Activated CD8-positive, alpha-beta memory T cell treated with anti-CD3 and anti-CD28 coated beads, Interleukin-2, amount 10 ng/mL, durations not matched to agents 7 days and 5 days (primary cell): Measurements from ENCODE around the gene ICAM1. TPM values are rescaled to one million over a fixed set of nuclear protein-coding genes. Genes with fewer than 3 reads are reported as not detected.

ENCODE experiments used
- ATAC-seq: fragments of 150-1000 bp; cut with Tn5 transposase; one replicate; pipeline ENCODE4 v1.10.0; 2021; ENCODE audit warnings: moderate library complexity
- CTCF ChIA-PET: fragments of 350-600 bp; sonication (Branson Sonifier 250); formaldehyde crosslinking; loops from one replicate; lab custom pipeline; 2021; ENCODE audit warnings: antibody characterized with exemption; lab: Charles Lee
- DNase-seq: peaks from one replicate; pipeline ENCODE4 v3.0.0-alpha.2; 2020
- H3K27ac Mint-ChIP-seq: one replicate; pipeline ENCODE4 v1.8.0; 2021; ENCODE audit warnings: mild to moderate bottlenecking, mixed read lengths
- H3K27me3 Mint-ChIP-seq: one replicate; pipeline ENCODE4 v1.8.0; 2021; ENCODE audit warnings: mixed read lengths
- H3K36me3 Mint-ChIP-seq: one replicate; pipeline ENCODE4 v1.8.0; 2021; ENCODE audit warnings: mild to moderate bottlenecking, mixed read lengths
- H3K4me1 Mint-ChIP-seq: one replicate; pipeline ENCODE4 v1.8.0; 2021; ENCODE audit warnings: mixed read lengths
- H3K4me3 Mint-ChIP-seq: one replicate; pipeline ENCODE4 v1.8.0; 2021; ENCODE audit warnings: mild to moderate bottlenecking, moderate library complexity, mixed read lengths
- H3K9me3 Mint-ChIP-seq: one replicate; pipeline ENCODE4 v1.8.0; 2022; ENCODE audit warnings: low read depth, mixed read lengths
- total RNA-seq, 2 experiments: library from RNA; stranded (reverse); gene quantifications; one replicate each; pipeline ENCODE4 v1.2.3, GENCODE V29; 2021

The ICAM1 gene
- total RNA-seq, 2 experiments from 2014 or later = 17.7 to 31.5 TPM

GRCh38 chr19:10316229-10317044, 45.5 kb downstream of the ICAM1 start:
- Mint-ChIP-seq H3K27me3 (no peaks in the 10 kb centered on the region), H3K36me3 (peaks cover 19% of the 10 kb centered on the region), H3K27ac (peak overlapping the region; percentile 58)

GRCh38 chr19:10317045-10317856, 46.3 kb downstream of the ICAM1 start:
- ATAC-seq = no peak
- H3K4me3 Mint-ChIP-seq = no peak overlapping the region
- peaks cover 15% of the 10 kb centered on the region for H3K4me1 Mint-ChIP-seq
- H3K36me3 Mint-ChIP-seq = peaks cover 25% of the 10 kb centered on the region
- CTCF ChIA-PET = interaction anchor here (0.8 kb wide), 1 partner anchor 71 kb away, joined by 3 read pairs; no protein-coding TSS in a partner anchor
- no peaks in the 10 kb centered on the region for H3K9me3 Mint-ChIP-seq
- no peak for DNase-seq
- no peaks in the 10 kb centered on the region for H3K27me3 Mint-ChIP-seq
- no peak overlapping the region for H3K27ac Mint-ChIP-seq

More at GRCh38 chr19:10316229-10317044, 45.5 kb downstream of the ICAM1 start:
- CTCF ChIA-PET = interaction anchor here (0.8 kb wide), 1 partner anchor 72 kb away, joined by 3 read pairs; no protein-coding TSS in a partner anchor
- no peak for DNase-seq
- Mint-ChIP-seq H3K4me3 (peak overlapping the region; percentile 74), H3K9me3 (no peaks in the 10 kb centered on the region), H3K4me1 (peaks cover 15% of the 10 kb centered on the region)
- no peak for ATAC-seq

DNA sequence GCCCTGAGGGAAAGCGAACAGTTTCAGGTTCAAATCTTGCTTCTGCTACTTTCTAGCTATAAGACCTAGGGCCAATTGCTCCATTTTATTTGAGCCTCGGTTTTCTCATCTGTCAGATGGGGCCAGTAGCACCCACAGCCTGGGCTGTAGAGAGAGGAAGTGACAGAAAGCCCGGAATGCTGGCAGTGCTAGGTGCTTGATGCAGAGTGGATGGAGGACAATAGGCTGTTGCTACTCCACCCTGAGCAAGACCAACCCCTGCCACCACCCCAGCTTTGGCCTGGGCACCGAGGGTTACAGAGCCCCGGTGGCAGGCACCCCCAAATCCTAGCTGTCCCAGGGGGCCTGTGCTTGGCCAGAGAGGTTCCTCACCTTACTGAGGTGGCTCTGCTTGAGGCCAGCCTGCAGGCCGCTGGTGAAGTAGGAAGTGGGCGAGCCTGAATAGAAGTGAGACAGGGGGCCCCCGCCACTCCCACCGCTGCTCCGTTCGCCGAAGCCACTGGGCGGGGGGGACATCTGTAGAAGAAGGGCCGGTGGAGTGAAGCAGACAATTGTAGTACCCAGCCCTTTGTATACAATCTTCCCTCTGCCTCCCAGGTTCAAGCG, 47.0 kb downstream of the ICAM1 start:
- CTCF ChIA-PET = interaction anchor here (1.6 kb wide), 2 partner anchors 47 to 71 kb away, joined by 3 to 4 read pairs; partner anchors contain the start of gene ICAM1
- ATAC-seq (no peak), DNase-seq (no peak)
- Mint-ChIP-seq H3K4me3 (no peak overlapping the region), H3K9me3 (no peaks in the 10 kb centered on the region), H3K36me3 (peaks cover 25% of the 10 kb centered on the region), H3K27ac (no peak overlapping the region), H3K4me1 (peaks cover 15% of the 10 kb centered on the region), H3K27me3 (no peaks in the 10 kb centered on the region)

DNA sequence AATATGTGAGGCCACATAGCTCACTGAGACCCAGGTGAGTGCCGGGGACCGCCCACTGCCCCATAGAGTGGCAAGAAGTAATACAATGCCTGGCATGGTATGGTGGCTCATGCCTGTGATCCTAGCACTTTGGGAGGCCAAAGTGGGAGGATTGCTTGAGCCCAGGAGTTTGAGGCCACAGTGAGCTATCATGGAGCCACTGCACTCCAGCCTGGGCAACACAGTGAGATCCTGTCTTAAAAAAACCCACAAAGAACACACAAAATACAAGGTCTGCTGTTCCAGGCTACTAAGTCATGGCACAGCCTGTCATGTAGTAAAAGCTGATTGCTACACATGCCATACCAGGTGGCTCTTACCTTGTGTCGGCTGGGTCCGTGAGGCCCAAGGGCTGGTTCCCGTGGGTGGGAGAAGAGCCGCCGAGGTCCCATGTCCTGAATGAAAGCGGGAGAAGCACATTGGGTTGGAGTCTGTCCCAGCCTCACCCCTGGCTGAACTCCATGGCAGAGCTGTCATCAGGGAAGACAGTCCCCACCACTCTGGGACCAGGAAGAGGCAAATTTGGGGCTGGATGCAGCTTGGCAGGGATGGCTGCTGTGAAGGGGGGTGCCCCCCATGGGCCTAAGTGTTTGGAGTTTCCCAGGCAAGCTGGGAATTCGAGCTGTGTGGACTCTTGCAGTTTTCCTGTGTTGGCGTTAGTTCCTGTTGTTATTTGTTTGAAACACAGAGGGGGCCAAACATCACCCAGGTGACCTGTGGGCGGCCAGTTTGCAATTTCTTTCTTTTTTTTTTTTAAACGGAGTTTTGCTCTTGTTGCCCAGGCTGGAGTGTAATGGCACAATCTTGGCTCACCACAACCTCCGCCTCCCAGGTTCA, 48.1 kb downstream of the ICAM1 start:
- peaks cover 15% of the 10 kb centered on the region for H3K4me1 Mint-ChIP-seq
- CTCF ChIA-PET = interaction anchor here (0.9 to 1.6 kb wide), 4 partner anchors 21 to 72 kb away, joined by 3 to 4 read pairs (median 4); partner anchors contain the start of gene ICAM1
- H3K9me3 Mint-ChIP-seq = no peaks in the 10 kb centered on the region
- H3K27ac Mint-ChIP-seq = no peak overlapping the region
- no peak overlapping the region for H3K4me3 Mint-ChIP-seq
- H3K36me3 Mint-ChIP-seq = peaks cover 28% of the 10 kb centered on the region
- H3K27me3 Mint-ChIP-seq = no peaks in the 10 kb centered on the region
- ATAC-seq = no peak
- no peak for DNase-seq

DNA sequence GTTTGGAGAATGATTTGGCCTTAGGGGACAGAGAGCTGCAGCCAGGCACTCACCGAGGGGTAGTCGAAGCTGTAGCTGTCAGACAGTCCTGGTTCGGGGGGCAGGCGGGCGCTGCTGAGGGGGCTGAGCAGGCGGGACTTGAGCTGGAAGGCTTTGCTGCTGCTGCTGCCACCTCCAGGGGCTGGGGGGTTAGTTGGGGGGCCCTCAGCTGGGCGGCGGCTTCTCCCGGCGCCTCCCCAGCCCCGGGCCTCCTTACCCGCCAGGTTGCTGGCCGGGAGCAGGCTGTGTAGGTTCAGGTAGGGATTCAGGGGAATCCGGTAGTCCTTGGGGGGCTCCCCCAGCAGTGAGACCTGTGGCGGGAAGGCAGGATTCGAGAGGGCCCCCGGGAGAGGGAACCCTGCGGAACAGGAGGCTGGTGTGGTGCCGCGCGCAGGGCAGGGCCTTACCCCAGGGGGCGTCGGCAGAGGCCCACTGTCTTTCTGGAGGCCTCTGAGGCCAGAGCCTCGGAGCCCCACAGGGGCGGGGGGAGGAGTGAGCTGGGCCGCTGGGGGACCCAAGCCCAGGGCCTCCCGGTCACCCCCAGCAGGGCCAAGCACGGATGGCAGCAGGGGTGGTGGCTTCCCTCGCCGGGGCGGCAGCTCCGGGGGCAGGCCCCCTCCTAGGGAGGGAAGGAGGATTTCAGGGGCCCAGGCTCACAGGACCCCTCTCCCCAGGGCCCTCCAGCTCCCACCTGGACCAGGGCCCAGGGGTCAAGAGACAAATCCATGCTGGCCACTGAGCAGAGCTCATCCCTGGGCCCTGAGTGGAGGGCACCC, 49.9 kb downstream of the ICAM1 start:
- peaks cover 33% of the 10 kb centered on the region for H3K36me3 Mint-ChIP-seq
- H3K27me3 Mint-ChIP-seq = no peaks in the 10 kb centered on the region
- H3K4me3 Mint-ChIP-seq = no peak overlapping the region
- DNase-seq = no peak
- no peak for ATAC-seq
- no peak overlapping the region for H3K27ac Mint-ChIP-seq
- no peaks in the 10 kb centered on the region for H3K9me3 Mint-ChIP-seq
- CTCF ChIA-PET = interaction anchor here (0.8 kb wide), 1 partner anchor 80 kb away, joined by 3 read pairs; no protein-coding TSS in a partner anchor
- H3K4me1 Mint-ChIP-seq = peaks cover 4% of the 10 kb centered on the region

GRCh38 chr19:10321417-10321797, 50.5 kb downstream of the ICAM1 start:
- H3K27ac Mint-ChIP-seq = no peak overlapping the region
- H3K9me3 Mint-ChIP-seq = no peaks in the 10 kb centered on the region
- DNase-seq (no peak), ATAC-seq (no peak)
- no peak overlapping the region for H3K4me3 Mint-ChIP-seq
- no peaks in the 10 kb centered on the region for H3K4me1 Mint-ChIP-seq
- peaks cover 30% of the 10 kb centered on the region for H3K36me3 Mint-ChIP-seq
- CTCF ChIA-PET = no interaction called here
- no peaks in the 10 kb centered on the region for H3K27me3 Mint-ChIP-seq

DNA sequence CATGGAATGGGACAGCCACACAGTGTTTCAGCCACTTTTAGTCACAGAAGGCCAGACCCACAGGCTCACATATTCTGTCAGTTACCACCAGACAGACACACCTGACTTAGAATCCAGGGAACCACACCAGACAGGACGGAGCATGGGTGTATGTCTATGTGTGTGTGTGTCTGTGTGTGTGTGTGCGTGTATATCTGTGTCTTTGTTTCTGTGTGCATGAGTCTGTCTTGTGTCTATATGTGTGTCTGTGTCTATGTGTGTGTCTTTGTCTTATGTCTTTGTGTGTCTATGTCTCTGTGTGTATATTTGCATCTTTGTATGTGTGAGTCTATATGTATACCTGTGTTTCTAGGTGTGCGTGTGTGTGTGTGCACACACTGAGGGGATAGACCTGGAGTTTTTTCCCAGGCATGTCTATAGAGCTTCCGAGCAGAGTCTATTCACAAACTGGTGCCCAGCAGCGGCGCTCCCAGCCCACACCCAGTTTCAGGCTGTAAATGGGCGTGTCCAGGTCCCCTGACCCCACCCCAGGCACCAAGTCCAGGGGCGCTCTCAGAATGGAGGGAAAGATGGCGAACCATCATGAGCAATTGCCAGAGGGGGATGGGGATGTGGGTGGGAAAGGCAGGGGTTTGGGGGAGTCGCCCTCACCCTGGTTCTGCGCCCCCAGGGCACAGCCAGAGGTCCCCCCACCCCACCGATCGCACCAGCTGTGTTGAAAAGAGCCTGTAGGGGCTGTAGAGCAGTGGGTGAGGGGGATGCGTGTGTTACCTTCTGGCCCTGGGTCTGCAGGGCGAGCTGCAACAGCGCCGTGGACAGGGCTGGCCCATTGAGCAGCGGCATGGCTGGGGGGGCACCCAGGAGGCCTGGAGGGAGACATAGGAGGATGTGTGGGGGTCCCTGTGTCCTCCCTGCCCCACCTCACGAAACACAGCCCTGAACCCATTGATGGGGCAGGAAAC, 51.2 kb downstream of the ICAM1 start:
- Mint-ChIP-seq H3K9me3 (no peaks in the 10 kb centered on the region), H3K27ac (no peak overlapping the region), H3K36me3 (peaks cover 30% of the 10 kb centered on the region), H3K4me3 (no peak overlapping the region), H3K27me3 (no peaks in the 10 kb centered on the region), H3K4me1 (no peaks in the 10 kb centered on the region)
- ATAC-seq = no peak
- no peak for DNase-seq
- CTCF ChIA-PET = no interaction called here

GRCh38 chr19:10325732-10326131, 54.8 kb downstream of the ICAM1 start:
- Mint-ChIP-seq H3K27ac (no peak overlapping the region), H3K36me3 (peaks cover 35% of the 10 kb centered on the region), H3K4me3 (no peak overlapping the region), H3K4me1 (peaks cover 6% of the 10 kb centered on the region), H3K9me3 (no peaks in the 10 kb centered on the region), H3K27me3 (no peaks in the 10 kb centered on the region)
- CTCF ChIA-PET = interaction anchor here (0.5 to 1.1 kb wide), 2 partner anchors 24 to 56 kb away, joined by 3 read pairs; no protein-coding TSS in a partner anchor
- DNase-seq = no peak
- no peak for ATAC-seq

- Mint-ChIP-seq H3K36me3 (peaks cover 34% of the 10 kb centered on the region), H3K4me1 (peaks cover 17% of the 10 kb centered on the region), H3K27me3 (no peaks in the 10 kb centered on the region), H3K4me3 (no peak overlapping the region), H3K27ac (no peak overlapping the region), H3K9me3 (no peaks in the 10 kb centered on the region)
- DNase-seq (no peak), ATAC-seq (no peak)
- CTCF ChIA-PET = no interaction called here
These were observed 56.9 kb downstream of the ICAM1 start for GRCh38 chr19:10327793-10328192.

DNA sequence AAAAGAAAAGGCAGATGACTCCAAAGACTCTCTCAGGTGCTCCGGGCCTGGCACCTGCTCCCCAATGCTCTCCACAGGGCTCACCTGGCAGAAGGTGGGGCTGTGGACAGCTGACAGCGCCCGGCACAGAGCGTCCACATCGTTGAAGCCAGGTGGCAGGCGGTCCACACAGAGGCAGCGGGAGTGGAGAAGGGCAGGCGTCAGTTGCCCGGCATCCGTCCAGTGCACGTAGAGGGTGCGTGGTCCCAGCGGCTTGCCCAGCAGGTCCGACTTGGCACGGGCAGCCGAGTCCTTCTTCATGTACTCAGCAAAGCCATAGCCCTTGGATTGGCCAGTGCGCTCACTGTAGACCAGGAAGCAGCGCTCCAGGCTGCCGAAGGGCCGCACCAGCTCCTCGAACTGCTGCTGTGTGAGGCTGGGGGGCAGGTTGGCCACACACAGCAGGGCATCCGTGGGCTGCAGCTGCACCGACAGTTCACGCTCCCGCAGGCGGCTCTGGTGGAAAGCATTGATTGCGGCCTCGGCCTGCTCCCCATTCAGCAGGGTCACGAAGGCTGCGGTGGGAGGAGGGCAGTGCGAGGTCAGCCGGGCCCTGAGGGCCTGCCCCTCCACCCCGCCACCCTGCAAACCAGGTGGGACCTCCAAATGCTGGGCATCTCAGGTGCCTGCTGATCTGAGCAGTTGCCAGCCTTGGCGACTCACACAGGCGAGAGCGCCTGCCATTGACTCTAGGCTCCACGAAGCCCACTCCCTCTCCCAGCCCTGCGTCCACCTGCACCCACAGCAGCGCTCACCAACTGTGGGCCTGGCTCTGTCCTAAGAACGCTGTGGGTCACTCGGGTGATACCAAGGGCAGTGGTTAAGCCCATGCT, 57.9 kb downstream of the ICAM1 start:
- Mint-ChIP-seq H3K4me1 (peaks cover 23% of the 10 kb centered on the region), H3K36me3 (peaks cover 36% of the 10 kb centered on the region), H3K4me3 (no peak overlapping the region), H3K9me3 (no peaks in the 10 kb centered on the region), H3K27me3 (no peaks in the 10 kb centered on the region), H3K27ac (no peak overlapping the region)
- ATAC-seq = no peak
- CTCF ChIA-PET = no interaction called here
- DNase-seq = no peak
